GM21526 (cell line): ENCODE data around the gene MYCBP2.

Experiments used
- ATAC-seq: cut with Tn5 transposase; IDR thresholded peaks from one replicate; pipeline ENCODE4 v1.9.1; 2021; ENCODE audit warnings: moderate library complexity; ENCODE audit not compliant: unreplicated experiment, low FRiP score

MYCBP2 gene

GRCh38 chr13:77118134-77118533 is 208.8 kb downstream of the MYCBP2 start:
- no peak for ATAC-seq

GRCh38 chr13:77114271-77114670 is 212.6 kb downstream of the MYCBP2 start:
- no peak for ATAC-seq

- no peak for ATAC-seq
These were observed 213.4 kb downstream of the MYCBP2 start for GRCh38 chr13:77113496-77113895.

GRCh38 chr13:77105051-77105450 is 221.8 kb downstream of the MYCBP2 start:
- no peak for ATAC-seq

GRCh38 chr13:77099415-77099814 is 227.5 kb downstream of the MYCBP2 start:
- no peak for ATAC-seq

GRCh38 chr13:77095288-77095687 is 231.6 kb downstream of the MYCBP2 start:
- ATAC-seq, result no peak

GRCh38 chr13:77094773-77095172 is 232.1 kb downstream of the MYCBP2 start:
- ATAC-seq, result no peak

- no peak for ATAC-seq
These were observed 233.2 kb downstream of the MYCBP2 start for GRCh38 chr13:77093735-77094134.

- no peak for ATAC-seq
These were observed 242.1 kb downstream of the MYCBP2 start for GRCh38 chr13:77084755-77085154.

GRCh38 chr13:77079902-77080413 is 246.9 kb downstream of the MYCBP2 start:
- no peak for ATAC-seq

- ATAC-seq, result no peak
These were observed 259.4 kb downstream of the MYCBP2 start for GRCh38 chr13:77067519-77067918.

- no peak for ATAC-seq
These were observed 261.3 kb downstream of the MYCBP2 start for GRCh38 chr13:77065461-77066147.

GRCh38 chr13:77062097-77062496 is 264.8 kb downstream of the MYCBP2 start:
- no peak for ATAC-seq

GRCh38 chr13:77061362-77061761 is 265.5 kb downstream of the MYCBP2 start:
- no peak for ATAC-seq

GRCh38 chr13:77056886-77057285 is 270.0 kb downstream of the MYCBP2 start:
- ATAC-seq, result no peak

GRCh38 chr13:77056382-77056781 is 270.5 kb downstream of the MYCBP2 start:
- no peak for ATAC-seq

GRCh38 chr13:77055158-77055557 is 271.7 kb downstream of the MYCBP2 start:
- ATAC-seq, result no peak

GRCh38 chr13:77053192-77053591 is 273.7 kb downstream of the MYCBP2 start:
- ATAC-seq, result no peak

GRCh38 chr13:77048681-77049080 is 278.2 kb downstream of the MYCBP2 start:
- ATAC-seq, result no peak

- ATAC-seq, result no peak
These were observed 279.1 kb downstream of the MYCBP2 start for GRCh38 chr13:77047649-77048343.

GRCh38 chr13:77042566-77043177 is 284.2 kb downstream of the MYCBP2 start:
- ATAC-seq, result no peak

GRCh38 chr13:77040835-77041234 is 286.1 kb downstream of the MYCBP2 start:
- ATAC-seq, result no peak
